HG03571 (cell line): ENCODE data around the gene C5orf22.
"Not testable (repeated sequence)": the region's sequence is repeated elsewhere in the genome, so short reads cannot be mapped to it uniquely, and the experiment has no call there.

Experiments
- ATAC-seq: cut with Tn5 transposase; IDR thresholded peaks from one replicate; pipeline ENCODE4 v1.9.1; 2021; ENCODE audit not compliant: unreplicated experiment

Gene C5orf22

DNA sequence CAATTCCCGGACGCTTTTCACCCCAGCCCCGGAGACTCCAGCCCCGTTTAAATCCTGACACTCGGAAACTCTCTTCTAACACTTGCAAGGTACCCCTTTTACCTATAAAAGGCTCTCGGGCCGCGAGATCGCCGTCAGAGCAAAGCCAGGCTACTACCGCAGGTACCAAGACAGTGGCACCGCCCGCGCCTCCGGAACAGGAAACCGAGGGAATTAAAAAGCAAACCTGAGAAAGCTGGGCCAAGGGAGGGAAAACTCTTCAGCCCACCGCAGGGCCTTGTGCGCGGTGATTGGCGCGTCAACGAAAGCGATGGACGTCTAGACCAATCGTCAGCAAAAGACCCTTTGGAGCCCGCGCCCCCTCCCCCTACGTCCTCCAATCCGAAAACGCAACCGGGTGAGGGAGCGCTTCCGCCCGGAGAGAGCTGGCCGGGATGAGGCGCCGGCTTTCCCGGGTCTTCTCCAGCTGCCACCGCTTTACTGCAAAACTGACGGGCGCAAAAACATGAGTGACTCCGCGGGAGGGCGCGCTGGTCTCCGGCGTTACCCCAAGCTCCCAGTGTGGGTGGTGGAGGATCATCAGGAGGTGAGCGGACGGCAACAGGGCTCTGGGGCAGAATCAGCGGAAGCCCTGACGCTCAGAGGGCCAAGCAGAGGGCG lies at the start of gene C5orf22, which contains the start of gene DROSHA:
TSS of gene C5orf22 (plus strand) at position 414 of the 660 bp plus-strand sequence. CDS start at position 506, 92 bp downstream.
TSS of gene DROSHA (minus strand) at position 206 of the 660 bp plus-strand sequence. CDS start 3,034 bp downstream, outside the sequence.
- peak; percentile 93 for ATAC-seq

DNA sequence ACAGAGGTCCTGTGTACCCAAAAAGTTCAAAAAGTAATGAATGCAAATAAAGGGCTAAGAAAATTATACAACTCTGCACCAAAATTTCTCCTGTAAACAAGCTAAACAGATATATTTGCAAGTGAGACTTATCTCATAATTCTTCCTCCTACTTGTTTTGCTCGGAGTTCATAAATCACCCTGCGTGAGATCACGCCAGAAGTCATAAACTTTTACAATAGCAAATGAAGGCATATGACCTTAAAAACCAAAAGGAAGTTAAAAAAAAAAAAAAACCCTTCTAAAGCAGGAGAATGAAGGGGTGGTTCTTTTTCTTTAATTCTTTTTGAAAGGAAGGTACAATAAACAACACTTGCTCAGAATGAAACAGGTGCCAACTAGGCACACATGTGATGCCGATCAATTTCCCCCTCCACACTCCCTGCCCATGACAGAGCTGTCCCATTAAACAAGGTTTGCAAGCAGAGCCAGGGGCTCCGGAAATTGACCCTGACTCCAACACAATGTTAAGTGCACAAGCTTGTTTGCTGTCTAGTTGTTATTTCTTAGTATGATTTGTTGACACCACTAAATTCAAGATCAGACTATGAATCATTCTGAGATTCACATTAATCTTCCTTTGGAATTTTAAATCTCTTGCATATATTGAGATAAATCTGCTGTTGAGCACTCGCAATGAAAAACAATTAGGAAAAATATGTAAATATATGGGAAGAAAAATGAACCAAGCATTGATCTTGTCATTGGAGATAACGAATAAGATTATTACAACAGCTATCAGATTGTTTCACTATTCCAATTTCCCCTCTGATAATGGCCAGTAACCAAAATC lies 46.5 kb upstream of the C5orf22 start:
- ATAC-seq: no peak

DNA sequence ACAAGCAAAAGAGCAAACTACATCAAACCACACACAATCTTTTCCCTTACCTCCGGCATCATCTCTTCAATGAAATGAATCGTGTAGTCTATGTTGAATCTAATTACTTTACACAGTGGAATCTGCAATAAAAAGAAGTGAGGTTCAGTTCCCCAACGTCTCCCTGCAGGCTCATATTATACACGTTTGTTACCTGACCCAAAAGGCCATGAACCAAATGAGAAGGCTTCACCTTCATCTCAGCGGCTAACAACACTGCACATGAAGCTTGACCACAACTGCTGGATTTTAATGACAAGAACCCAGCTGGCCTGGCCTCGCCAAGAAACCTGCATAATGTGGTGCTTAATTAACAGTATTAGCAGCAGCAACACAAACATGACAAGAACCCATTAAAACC lies 45.7 kb upstream of the C5orf22 start:
- ATAC-seq: no peak

DNA sequence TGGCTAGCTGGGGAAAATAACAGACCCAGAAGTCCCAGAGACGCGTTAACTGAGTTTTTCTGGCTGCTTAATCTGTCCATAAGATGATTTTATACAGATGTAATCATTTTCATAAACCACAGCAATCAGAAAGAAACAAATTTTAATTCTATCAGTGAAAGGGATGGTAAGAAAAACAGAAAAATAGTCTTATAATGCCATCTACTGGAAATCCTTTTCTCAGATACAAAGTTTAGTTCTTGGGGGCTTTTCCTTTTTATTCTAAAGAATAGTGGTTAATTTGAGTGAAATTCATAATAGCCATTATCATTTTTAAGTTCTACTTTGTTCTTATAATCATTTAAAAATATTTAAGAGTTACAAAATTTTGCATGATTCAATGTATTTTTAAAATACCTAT lies 44.6 kb upstream of the C5orf22 start:
- ATAC-seq: no peak

DNA sequence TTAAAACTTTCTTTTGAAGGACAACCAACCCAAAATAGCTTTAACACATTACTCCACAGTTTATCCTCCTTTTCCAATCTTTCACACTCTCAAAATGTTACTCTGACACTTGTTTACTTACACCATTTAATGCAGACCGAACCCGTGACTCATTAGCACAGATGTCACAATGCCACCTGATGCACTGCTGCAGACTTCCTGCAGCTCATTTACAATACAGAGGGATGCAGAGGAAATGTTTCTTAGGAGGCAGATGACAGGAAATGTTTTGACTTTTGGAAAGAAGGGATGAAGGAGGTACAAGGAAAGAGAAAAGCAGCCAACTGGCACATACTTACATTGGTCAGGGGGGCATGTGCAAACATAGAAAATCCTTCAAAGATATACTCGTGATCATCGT lies 39.2 kb upstream of the C5orf22 start:
- no peak for ATAC-seq

DNA sequence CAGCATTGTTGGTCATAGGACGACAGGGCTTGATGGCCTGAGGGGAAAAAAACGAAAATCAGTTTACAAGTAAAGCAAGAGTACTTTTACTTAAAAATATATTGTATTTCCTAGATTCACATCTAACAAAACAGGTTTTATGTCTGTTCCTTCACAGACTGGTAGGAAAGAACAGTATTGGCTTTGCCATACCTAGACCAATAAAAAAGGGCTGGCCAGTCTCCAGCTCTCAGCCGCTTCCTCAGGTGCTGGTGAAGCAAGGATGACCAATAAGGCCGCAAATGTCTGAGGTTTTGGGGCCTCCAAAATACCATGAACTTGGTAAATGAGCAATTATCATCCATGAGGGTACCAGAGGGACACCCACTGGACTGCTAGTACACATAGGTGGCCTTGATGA lies 36.8 kb upstream of the C5orf22 start:
- no peak for ATAC-seq

DNA sequence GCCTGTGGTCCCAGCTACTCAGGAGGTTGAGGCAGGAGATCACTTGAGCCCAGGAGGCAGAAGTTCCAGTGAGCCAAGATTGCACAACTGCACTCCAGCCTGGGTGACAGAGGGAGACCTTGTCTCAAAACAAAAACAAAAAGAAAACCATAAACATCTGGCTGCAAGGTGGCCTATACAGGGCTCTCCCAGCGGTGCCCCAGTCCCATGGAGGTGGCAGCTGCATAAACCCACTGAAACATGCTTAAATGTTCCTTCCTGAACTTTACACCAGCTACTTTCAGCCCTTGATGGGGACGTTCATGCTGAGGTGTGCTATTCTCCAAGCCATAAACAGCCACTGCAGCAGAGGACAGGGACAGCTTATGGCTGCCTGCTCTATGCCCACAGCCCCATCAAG lies 35.8 kb upstream of the C5orf22 start:
- no peak for ATAC-seq

DNA sequence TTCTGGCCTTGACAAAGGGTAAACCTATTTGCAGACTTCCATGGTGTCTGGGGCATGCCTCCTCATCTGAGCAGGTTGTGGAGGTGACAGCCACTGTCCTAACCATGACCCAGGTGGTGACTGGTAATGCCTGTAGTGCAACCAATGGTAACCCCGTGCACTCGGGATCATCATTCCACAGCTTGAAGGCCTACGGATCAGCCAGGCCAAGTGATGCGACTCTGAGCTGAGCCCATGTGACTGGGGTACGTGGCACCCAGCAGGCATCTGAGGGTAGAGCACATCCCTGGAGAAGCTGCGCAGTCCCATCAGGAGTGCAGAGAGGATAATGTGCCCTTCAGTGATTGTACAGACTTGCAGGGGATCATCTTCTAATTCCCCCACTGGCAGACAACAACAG lies 35.2 kb upstream of the C5orf22 start:
- no peak for ATAC-seq

DNA sequence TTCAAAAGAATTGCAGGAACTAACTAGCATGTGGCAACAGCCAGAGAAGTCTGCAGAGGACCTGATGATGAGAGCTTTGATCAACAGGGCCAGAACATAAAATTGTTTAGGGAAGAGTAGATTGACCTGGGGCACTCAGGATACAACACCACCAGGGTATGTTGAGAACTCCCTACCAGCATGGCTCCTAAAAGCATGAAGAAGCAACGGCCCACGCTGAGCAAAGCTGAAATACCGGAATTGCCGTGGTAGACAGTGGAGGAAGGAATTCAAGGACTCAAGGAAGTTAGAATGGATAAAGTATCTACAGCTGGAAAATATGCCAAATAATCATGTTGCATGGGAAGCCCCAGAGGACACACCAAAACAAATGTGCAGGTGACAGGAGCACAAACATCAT lies 31.8 kb upstream of the C5orf22 start:
- no peak for ATAC-seq

DNA sequence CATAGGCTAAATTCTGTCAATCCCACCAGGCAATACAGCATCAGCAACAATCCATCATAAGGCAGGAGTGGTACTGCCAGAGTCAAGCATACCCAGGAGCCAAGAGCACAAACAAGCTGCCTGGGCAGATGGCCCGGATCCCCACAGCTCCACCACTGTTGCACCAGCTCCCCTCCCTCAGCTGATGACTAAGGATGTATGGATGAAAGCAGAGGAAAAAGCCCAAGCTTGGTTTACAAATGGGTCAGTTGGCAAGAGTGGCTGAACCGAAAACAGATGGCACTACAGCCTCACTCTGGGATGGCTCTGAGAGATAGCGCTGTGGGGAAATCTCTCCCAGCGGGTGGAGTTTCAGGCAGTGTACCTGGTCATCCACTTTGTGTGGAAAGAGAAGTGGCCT lies 29.6 kb upstream of the C5orf22 start:
- ATAC-seq: no peak

DNA sequence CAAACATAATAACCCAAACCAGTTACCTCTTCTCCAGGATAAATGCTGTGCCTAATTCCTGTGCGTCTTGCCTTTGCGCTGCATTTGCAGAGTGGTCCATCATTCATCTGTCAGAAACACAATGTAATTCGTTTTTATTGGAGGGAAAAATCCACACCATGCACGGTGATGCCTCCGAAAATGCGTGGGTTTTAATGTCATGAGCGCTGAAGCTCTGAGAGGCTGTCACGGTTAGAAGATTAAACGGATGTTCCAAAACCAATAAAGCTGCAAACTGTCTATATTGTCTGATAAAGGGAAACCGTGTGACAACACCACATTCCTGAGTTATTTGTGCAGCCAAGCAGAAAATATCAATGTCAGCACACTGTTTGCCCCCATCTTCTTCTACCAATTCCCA lies 27.6 kb upstream of the C5orf22 start:
- no peak for ATAC-seq

DNA sequence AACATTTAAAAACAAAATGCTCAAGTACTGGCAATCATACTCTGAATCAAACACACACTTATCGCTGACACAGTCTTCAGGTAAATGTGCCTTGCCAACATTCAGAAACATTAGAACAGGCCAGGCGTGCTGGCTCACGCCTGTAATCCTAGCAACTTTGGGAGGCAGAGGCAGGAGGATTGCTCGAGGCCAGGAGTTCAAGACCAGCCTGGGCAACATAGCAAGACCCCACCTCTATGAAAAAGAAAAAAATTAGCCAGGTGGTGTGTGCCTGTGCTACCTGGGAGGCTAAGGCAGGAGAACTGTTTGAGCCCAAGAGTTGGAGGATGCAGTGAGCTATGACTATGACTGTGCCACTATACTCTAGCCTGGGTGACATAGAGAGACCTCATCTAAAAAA lies 20.8 kb upstream of the C5orf22 start:
- no peak for ATAC-seq

DNA sequence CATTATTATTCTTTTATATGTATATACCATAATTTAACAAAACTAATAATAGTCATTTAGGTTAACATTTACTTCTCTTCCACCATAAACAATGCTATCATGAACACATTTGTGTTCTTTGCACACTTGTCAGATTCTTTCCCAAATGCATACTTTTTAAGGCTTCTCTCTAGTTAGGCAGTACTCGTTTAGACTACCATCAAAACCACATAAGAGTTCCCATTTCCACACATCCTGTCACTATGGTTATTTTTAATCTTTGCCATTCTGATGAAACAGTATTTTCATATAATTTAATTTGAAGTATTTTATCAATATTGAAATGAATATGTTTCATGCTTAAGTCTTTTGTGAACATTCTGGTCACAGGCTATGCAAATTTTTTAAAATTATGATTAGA lies 15.3 kb upstream of the C5orf22 start:
- ATAC-seq: no peak

DNA sequence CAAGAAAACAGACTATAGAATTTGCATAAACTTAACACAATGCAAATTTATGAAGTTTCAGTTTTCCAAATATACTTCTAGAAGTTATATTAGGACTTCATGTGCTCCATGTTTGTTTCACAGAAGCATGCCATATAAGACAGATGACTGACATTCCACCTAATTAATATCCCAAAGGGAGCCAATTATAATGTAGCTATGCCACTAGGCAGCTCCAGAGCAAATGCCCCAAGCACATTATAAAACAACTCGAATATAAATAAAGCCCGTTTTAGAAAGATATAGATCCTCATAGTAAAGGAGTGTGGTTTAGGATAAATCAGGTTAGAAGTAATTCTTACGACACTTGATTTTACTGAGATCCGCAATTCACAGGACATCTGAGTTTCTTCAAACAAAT lies 9.1 kb upstream of the C5orf22 start:
- ATAC-seq: no peak

DNA sequence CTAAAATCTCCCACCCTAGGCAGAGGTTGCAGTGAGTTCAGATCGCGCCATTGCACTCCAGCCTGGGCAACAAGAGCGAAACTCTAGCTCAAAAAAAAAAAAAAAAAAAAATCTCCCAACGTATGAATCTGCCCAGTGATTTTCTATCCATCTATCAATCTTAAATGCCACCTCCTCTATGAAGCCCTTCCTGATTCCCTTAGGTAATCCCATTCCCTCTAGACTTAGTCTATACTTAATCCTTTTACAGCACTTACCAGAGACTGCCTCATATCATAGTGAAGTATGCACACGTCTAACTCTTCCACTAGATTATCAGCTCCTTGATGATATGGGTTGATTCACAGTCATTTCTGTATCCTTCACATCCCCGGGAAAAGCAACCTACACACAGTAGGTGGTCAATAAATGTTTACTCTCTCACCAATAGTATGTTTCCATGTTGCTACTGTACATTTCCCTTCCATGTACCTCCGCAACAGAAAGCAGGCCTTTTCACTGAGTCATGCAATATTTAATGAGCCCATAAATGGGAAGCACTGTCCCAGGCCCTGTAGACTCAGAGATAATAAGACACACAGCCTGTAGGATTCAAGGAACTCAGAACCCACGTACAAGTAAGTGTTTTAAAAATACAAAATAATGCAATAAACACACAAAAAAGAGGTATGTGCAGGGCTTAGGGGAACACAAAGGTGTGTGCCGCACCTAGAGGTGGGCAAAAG lies 1.4 kb upstream of the C5orf22 start:
- no peak for ATAC-seq

DNA sequence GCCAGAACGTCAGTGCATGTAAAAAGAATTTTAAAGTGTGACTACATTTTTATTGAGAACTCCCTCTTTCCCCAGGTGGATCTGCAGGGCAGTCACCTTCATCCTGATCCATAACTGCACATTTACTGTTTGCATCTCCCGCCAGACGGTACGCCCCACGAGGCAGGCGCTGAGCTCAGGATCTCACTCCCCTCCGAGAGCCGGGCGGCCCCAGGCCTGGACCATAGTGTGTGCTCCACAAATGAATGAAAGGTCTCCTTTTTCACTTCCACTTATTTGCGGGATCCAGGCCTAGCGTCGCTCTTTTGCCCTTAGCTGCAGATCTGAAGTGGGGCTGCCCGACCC lies 586 bp upstream of the C5orf22 start:
- ATAC-seq: peak; percentile 22

DNA sequence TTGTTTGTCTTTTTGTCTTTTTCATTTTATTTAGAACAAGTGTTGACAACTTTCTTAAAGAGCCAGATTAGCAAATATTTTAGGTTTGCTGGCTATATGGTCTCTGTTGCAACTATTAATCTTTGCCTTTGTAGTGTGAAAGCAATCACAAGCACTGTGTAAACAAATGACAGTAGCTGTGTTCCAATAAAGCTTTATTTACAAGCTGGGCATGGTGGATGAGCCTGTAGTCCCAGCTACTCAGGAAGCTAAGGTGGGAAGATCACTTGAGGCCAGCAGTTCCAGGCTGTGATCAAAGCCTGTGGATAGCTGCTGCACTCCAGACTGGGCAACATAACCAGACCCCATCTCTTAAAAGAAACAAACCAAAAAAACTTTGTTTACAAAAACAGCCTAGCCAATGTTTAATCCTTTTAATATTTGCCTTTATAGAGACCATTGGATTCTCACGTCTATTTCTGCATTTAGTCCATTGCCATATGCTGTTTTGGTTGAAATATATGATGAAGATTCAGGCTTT lies 2.5 kb downstream of the C5orf22 start:
- ATAC-seq: no peak

DNA sequence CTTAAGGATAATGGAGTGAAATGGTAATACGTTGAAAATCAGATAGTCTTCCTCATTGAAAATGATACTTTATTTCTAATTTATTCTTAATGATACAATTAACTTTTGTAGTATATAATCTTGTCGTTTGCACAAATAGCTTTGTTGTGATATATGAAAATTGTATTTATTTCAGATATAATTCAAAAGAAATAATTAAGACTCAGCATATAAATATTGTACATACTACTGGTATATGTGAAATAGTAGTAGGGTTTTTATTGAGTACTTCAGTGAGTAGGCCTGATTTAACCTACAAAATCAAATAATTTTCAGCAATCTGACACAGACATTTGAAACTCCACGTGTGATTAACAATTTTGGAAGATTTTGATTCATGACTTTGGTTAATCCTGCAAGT lies 4.8 kb downstream of the C5orf22 start:
- no peak for ATAC-seq

DNA sequence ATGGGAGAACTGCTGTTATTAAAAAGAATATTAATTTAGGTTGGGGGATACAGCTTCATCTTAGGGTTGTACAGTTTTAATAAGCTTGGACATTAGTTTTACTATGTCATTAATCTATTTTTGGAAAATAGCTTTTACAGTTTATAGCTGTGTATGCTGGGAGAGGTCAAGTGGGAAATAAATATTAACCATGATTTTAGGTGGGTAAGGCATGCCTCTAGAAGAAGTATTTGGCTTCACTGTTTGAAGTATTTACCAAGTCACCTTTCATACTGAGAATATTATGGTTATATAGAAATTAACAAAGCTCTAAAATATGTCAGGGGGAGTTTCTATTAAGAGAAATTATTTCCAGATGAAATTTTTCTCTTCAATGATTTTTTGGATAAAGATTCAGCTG lies 5.2 kb downstream of the C5orf22 start:
- ATAC-seq: no peak

DNA sequence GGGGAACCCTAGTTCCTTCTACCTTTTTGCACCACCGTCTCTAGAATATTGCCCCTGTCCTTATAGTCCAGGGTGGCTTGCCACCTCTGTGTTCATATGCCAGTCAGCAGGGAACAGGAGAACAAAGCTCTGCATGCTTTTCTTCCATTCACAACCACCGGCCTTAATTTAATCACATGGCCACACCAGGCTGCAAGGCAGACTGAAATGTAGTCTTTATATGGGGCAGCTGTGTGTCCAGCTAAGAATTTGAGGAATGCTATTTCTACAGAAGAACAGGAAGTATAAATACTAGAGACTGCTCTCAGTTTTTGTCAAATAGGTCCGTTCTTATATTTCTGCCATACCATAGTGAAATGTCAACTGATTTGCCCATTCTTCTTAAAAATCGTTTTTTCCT lies 5.8 kb downstream of the C5orf22 start:
- ATAC-seq: no peak

DNA sequence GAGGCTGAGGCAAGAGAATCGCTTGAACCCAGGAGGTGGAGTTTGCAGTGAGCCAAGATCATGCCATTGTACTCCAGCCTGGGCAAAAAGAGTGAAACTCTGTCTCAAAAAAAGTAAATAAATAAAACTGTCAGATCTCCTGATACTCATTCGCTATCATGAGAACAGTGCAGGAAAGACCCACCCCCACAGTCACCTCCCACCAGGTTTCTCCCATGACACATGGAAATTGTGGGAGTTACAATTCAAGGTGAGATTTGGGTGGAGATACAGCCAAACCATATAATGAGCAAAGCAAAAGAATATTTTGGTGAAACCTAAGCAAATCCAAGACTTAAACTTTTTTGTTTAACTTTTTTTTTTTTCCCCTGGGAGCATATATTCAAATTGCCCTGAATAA lies 17.0 kb downstream of the C5orf22 start:
- not testable (repeated sequence) for ATAC-seq

DNA sequence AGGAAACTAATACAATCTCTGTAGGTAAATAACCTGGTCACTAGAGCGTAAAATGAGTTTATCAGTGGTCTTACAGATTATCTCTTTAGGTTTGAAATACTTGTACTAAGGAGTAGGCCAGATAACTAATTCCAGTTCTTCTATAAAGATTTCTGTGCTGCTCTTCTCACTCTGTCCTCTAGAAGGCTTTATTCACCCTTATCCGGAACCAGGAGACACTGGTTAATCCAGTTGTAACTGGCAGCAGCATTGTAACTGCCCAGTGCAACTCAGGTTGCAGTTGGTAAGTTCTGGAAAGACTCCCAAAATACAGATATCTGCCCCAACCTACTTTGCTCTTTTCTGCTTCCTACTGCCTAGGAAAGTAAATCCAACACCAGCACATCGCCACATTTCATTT lies 19.8 kb downstream of the C5orf22 start:
- no peak for ATAC-seq
